ENCODE measurements around the gene MORN3. TPM values are rescaled to one million over a fixed set of nuclear protein-coding genes. Genes with fewer than 3 reads are reported as not detected.
A peak's percentile ranks its signal among the peaks of the same experiment; 100 is the strongest.
"Not testable (repeated sequence)": the region's sequence is repeated elsewhere in the genome, so short reads cannot be mapped to it uniquely, and the experiment has no call there.

Gene MORN3
- total and polyA plus RNA-seq, 11 donors = 0.07 to 0.27 (median 0.18) TPM; not detected in 4

DNA sequence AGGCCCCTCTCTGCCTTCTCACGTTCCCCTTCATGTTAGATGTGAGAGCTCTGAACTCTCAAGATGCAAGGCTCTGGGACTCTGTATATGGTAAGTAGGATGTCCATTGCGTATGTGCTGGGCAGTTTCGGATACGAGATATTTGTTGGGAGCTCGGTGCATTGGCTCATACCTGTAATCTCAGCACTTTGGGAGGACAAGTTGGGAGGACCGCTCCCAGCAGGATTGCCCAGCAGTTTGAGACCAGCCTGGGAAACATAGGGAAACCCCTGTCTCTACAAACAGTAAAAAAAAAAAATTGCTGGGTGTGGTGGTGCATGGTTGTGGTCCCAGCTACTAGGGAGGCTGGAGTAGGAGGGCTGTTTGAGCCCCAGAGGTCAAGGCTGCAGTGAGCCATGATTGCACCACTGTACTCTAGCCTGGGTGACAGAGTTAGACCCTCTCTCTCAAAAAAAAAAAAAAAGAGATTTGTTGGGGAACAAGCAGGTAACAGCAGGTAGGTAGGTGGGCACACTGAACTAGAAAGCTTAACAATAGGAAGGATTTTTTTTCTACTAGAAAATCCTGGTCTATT lies 46.5 kb upstream of the MORN3 start:
- H3K36me3 ChIP-seq = no peaks in the 10 kb centered on the region
- 77 to 82% (median 80%) methylated on average over 6 of the region's 6 CpGs for WGBS, 4 donors
- no peaks in the 10 kb centered on the region for H3K9me3 ChIP-seq
- H3K4me1 ChIP-seq = peaks cover 0 to 29% (median 21%) of the 10 kb centered on the region in 12 donors
- TF ChIP-seq POLR2A (IDR thresholded peaks at IDR 0.05) = no peak
- no peak for TF ChIP-seq CTCF (IDR thresholded peaks at IDR 0.05)
- ATAC-seq (no peak), DNase-seq (no peak)
- H3K27me3 ChIP-seq = no peaks in the 10 kb centered on the region
- intact Hi-C loops (cut with DNase I) = loop anchor here in 1 of 10 donors (10.0 kb wide), 1 partner anchor 169 kb away; the partner anchor contains the start of gene PSMD9
- H3K4me3 ChIP-seq = no peak overlapping the region
- H3K27ac ChIP-seq = no peak overlapping the region

DNA sequence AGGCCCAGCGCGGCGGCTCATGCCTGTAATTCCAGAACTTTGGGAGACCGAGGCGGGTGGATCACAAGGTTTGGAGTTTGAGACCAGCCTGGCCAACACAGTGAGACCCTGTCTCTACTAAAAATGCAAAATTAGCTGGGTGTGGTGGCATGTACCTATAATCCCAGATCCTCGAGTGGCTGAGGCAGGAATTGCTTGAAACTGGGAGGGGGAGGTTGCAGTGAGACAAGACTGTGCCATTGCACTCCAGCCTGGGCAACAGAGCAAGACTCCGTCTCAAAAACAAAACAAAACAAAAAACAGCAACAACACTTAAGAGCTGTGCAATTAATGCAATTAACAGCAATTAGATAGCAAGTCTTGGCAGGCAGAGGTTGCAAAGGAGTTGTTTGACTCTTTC lies 45.6 kb upstream of the MORN3 start:
- DNase-seq, ATAC-seq, H3K36me3 ChIP-seq, H3K27ac ChIP-seq, H3K4me3 ChIP-seq, H3K9me3 ChIP-seq, H3K27me3 ChIP-seq: not testable (repeated sequence)
- intact Hi-C loops (cut with DNase I) = loop anchor here in 1 of 10 donors (10.0 kb wide), 1 partner anchor 170 kb away; the partner anchor contains the start of gene PSMD9
- 93 to 99% (median 96%) methylated on average over 7 of the region's 7 CpGs for WGBS, 4 donors
- H3K4me1 ChIP-seq = peaks cover 0 to 29% (median 21%) of the 10 kb centered on the region in 12 donors

GRCh38 chr12:121713793-121714192 lies 44.3 kb upstream of the MORN3 start:
- no peak for ATAC-seq
- intact Hi-C loops (cut with DNase I) = loop anchor here in 5 of 10 donors (5.0 to 10.0 kb wide), 4 partner anchors 39 to 174 kb away; partner anchors contain the start of gene PSMD9 (in 2 of the 5)
- no peak for TF ChIP-seq CTCF (IDR thresholded peaks at IDR 0.05)
- TF ChIP-seq POLR2A (IDR thresholded peaks at IDR 0.05) = no peak
- Histone ChIP-seq H3K9me3 (no peaks in the 10 kb centered on the region), H3K4me1 (peaks cover 0 to 29% (median 21%) of the 10 kb centered on the region in 12 donors), H3K4me3 (peak overlapping the region in 10 of 12 donors; percentile 65 to 99 (median 96)), H3K27ac (peak overlapping the region in 8 of 12 donors; percentile 28 to 97 (median 94)), H3K27me3 (no peaks in the 10 kb centered on the region), H3K36me3 (no peaks in the 10 kb centered on the region)
- 45 to 53% (median 46%) methylated on average over 5 to 6 of the region's 6 CpGs for WGBS, 4 donors
- DNase-seq = no peak

DNA sequence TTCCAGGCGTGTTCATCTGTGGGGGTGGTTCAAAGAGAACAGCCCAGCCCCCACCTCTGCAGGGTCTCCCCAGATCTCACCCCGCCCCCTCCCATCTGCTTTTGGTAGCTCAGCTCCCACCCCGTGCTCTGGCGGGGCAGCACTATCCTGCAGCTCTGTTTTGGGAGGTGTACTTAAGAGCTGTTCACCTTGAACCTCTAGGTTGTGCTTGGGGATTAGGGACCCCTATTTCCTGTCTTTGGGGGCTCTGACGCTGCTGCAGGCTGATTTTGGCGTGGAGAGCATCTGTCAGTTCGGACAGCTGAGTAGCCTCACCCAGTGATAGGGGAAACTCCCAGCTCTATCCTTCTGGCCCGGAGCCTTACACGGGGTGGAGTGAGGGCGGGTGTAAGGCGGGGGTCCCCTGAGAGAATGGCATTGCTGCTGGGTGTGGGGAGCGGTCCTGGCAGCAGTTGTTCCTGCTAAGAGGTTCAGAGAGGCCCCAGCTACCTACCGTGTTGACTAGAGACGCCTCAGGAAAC lies 43.9 kb upstream of the MORN3 start:
- Histone ChIP-seq H3K9me3 (no peaks in the 10 kb centered on the region), H3K4me3 (peak overlapping the region; percentile 65 to 99 (median 96)), H3K4me1 (peaks cover 0 to 29% (median 21%) of the 10 kb centered on the region in 12 donors), H3K36me3 (no peaks in the 10 kb centered on the region), H3K27me3 (no peaks in the 10 kb centered on the region), H3K27ac (peak overlapping the region in 10 of 12 donors; percentile 58 to 97 (median 94))
- WGBS, 4 donors = 8 to 15% (median 11%) methylated on average over 10 to 14 of the region's 14 CpGs
- ATAC-seq (peak in 3 of 4 donors; percentile 23 to 29 (median 25)), DNase-seq (peak; percentile 27 to 63 (median 43))
- TF ChIP-seq CTCF (IDR thresholded peaks at IDR 0.05) (no peak), POLR2A (IDR thresholded peaks at IDR 0.05) (peak in 1 of 2 donors; percentile 17)
- intact Hi-C loops (cut with DNase I) = loop anchor here in 5 of 10 donors (5.0 to 10.0 kb wide), 4 partner anchors 39 to 174 kb away; partner anchors contain the start of gene PSMD9 (in 2 of the 5)

Data from heart left ventricle (tissue), 16 donors.